GM10266 (cell line): ENCODE measurements around the gene TRH.

Experiments used
- DNase-seq: peaks from one replicate; pipeline ENCODE4 v3.0.0; 2012; ENCODE audit errors: extremely low spot score
- TF ChIP-seq, protein P1 (sequence below): IDR thresholded peaks from 2 replicates; pipeline ENCODE4 v1.5.1; 2012; ENCODE audit warnings: mild to moderate bottlenecking, low read depth; ENCODE audit not compliant: control insufficient read depth, insufficient read depth; ENCODE audit errors: missing control alignments

The TRH gene

DNA sequence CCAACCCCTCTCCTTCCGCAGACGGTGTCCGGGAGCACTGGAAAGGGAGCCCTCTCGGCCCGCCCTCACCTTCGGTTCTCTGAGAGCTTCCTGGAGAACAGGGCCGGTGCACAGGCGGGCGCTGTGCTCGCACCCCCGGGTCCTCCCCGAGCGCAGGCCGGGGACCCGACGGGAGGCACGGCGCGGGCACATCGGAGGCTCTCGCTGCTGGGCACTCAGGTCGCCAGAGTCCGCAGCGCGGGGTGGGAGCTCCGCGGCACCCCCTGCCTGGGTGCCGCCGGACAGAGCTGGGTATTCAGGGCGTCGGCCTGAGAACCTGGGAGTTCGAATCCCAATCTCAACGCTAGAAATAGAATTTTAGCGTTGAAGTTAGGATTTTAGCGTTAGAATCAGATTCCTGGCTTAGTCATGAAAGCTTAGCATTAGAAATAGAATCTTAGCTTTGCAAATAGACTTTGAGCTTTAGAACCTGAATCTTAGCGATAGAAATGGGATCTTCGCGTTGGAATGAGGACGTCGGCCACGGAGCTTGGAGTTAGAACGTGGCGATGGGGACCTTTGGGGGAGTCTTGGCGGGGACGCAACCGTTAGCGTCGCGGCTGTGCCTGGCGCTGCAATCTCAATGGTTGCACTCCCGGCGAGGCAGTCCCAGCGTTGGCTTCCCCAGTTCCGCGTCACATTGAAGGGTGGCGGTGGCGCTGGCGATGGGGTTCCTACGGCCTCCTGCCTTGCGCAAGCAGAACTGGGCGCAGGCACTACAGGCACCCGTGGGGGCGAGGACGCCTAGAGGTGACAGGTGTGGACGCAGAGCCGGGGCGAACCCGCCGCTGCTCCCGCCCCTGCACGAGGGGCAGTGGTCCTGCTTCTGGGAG lies 549 bp downstream of the TRH start:
- DNase-seq = no peak
- TF ChIP-seq, protein P1, sequence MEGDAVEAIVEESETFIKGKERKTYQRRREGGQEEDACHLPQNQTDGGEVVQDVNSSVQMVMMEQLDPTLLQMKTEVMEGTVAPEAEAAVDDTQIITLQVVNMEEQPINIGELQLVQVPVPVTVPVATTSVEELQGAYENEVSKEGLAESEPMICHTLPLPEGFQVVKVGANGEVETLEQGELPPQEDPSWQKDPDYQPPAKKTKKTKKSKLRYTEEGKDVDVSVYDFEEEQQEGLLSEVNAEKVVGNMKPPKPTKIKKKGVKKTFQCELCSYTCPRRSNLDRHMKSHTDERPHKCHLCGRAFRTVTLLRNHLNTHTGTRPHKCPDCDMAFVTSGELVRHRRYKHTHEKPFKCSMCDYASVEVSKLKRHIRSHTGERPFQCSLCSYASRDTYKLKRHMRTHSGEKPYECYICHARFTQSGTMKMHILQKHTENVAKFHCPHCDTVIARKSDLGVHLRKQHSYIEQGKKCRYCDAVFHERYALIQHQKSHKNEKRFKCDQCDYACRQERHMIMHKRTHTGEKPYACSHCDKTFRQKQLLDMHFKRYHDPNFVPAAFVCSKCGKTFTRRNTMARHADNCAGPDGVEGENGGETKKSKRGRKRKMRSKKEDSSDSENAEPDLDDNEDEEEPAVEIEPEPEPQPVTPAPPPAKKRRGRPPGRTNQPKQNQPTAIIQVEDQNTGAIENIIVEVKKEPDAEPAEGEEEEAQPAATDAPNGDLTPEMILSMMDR = no peak

DNA sequence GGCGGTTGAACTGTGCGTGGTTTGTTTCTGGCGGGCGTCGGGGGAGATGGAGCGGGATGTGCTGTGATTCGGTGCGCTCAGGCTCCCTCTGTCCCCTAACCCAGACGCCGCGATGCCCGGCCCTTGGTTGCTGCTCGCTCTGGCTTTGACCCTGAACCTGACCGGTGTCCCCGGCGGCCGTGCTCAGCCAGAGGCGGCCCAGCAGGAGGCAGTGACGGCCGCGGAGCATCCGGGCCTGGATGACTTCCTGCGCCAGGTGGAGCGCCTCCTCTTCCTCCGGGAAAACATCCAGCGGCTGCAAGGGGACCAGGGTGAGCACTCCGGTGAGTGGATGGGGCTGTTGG lies 1.2 kb downstream of the TRH start:
- no peak for DNase-seq
- TF ChIP-seq, protein P1 = no peak

DNA sequence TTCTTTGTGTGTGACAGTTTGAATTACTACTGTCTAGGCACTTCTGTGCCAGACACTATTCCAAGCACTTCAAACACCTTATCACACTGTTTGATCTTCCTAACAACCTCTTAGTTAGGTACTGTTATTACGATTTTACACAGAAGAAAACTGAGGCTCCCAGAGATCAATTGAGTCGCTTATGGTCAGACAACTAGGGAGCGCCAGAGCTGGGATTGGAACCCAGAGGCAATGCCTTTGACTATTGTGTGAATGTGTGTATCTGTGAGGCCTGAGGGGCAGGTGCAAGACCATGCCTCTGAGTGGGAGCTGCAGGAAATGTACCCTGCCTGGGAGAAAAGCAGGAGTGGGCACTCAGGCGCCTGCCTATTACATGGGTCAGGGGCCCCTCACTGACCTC lies 1.8 kb downstream of the TRH start:
- TF ChIP-seq, protein P1 = no peak

DNA sequence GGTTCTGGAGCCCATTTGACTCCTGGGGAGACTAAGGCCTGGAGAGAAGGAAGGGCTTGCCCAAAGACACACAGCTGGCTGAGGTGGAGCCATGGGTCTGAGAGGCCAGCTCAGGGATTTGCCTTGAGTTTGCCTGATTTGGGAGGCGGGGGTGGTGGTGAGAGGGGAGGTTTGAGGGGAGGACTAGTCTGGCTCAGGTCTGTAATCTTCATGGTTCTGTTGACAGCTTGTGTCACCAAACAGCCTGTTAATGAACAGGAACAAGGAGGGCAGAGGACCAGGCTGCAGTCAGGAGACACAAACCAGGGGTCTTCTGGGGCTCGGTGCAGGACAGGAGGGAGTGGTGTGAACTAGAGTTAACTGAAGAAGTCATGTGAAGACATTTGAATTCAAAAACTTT lies 3.6 kb downstream of the TRH start:
- TF ChIP-seq, protein P1 = no peak
- DNase-seq = no peak

More for the DNA sequence above, 1.8 kb downstream of the TRH start:
- DNase-seq = no peak

DNA sequence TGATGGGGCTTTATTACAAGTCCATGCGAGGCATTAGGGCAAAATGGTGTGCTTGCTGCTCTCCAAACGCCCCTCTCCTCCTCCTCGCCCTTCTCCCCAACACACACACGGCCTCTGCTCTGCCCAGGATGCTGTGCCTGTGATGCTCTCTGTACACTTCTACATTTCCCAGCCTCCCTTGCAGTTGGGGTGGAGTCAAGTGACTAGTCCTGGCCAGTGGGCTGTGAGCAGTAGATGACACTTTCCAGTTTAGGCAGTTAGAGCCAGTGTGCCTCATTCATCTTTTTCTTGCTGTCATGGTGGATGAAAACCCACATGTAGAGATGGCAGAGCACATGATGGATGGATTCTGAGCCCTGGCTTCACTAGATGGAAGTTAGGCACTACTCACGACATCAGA lies 5.4 kb downstream of the TRH start:
- TF ChIP-seq, protein P1 = no peak
- DNase-seq = no peak

DNA sequence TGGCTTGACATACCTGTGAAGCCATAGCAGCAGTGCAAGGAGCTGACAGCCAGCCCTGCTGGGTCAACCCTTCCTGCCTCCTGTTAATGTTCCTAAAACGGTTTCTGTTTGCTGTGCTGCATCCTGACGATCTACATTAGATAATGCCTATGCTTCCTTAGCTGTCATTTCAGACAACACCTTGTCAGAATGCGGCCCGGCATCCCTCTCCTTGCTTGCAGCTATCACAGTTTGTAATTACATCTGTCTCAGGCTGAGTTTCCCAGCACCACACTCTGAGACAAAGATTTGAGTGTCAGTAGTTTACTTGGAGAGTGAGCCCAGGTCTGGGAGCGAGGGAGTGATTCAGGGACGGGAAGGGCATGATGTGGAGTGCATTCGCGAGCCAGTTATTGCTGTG lies 9.0 kb downstream of the TRH start:
- no peak for DNase-seq
- TF ChIP-seq, protein P1 = no peak

DNA sequence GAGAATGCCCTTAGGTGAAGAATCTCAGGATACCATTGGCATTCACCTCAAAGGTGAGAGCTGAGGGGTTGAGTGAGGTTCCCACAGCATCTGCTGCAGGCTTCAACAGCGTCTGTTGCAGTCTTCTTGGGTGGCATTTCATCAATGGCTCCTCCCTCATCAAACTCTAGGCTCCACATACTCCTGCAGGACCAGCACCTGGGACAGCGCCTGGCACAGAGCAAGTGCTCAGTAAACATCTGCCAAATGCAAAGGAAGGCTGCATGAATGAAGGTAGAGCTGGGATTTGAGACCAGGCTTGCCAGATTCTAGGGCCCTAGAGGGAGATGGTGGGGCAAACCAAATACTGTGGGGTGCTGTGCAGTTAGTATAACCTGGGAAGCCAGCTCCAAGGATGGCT lies 9.6 kb downstream of the TRH start:
- no peak for DNase-seq
- TF ChIP-seq, protein P1 = no peak
